Measurements from ENCODE around the gene METTL8.

GRCh38 chr2:171316220-171316619 lies 117.6 kb downstream of the METTL8 start:
- TF ChIP-seq SUZ12 (IDR thresholded peaks at IDR 0.05) (no peak), ELF4 (IDR thresholded peaks at IDR 0.05) (no peak), FOXK2 (IDR thresholded peaks at IDR 0.05) (no peak), L3MBTL2 (conservative IDR thresholded peaks at IDR 0.05) (no peak), FOXA1 (IDR thresholded peaks at IDR 0.05) (no peak), FOXM1 (IDR thresholded peaks at IDR 0.05; ENCODE audit: borderline replicate concordance) (no peak), LEF1 (IDR thresholded peaks at IDR 0.05; ENCODE audit: borderline replicate concordance) (no peak)

Data from HEK293T (cell line).